Nephron progenitor cell (in vitro differentiated cells): ENCODE results near the gene PIGV.
"Not testable (repeated sequence)": the region's sequence is repeated elsewhere in the genome, so short reads cannot be mapped to it uniquely, and the experiment has no call there.

ENCODE experiments used
- DNase-seq: peaks from one replicate; pipeline ENCODE4 v3.0.0; 2021
- H3K27ac Mint-ChIP-seq: 2 replicates; pipeline ENCODE4 v1.8.0; 2021; ENCODE audit warnings: mild to moderate bottlenecking, moderate library complexity, mixed read lengths
- H3K27me3 Mint-ChIP-seq: 2 replicates; pipeline ENCODE4 v1.8.0; 2021; ENCODE audit warnings: mild to moderate bottlenecking, low read depth, mixed read lengths; ENCODE audit not compliant: poor library complexity
- H3K36me3 Mint-ChIP-seq: 2 replicates; pipeline ENCODE4 v1.8.0; 2021; ENCODE audit warnings: low read depth, mixed read lengths
- H3K4me1 Mint-ChIP-seq: 2 replicates; pipeline ENCODE4 v1.8.0; 2021; ENCODE audit warnings: mixed read lengths
- H3K4me3 Mint-ChIP-seq: 2 replicates; pipeline ENCODE4 v1.8.0; 2021; ENCODE audit warnings: mild to moderate bottlenecking, moderate library complexity, mixed read lengths
- H3K9me3 Mint-ChIP-seq: 2 replicates; pipeline ENCODE4 v1.8.0; 2021; ENCODE audit warnings: mild to moderate bottlenecking, moderate library complexity, mixed read lengths
- CTCF ChIP-seq: fragments of 200-600 bp; sonication (generic); IDR thresholded peaks from 2 replicates; pipeline ENCODE4 v1.5.0; 2021; ENCODE audit warnings: antibody characterized with exemption

PIGV gene

GRCh38 chr1:26844424-26845196 lies 56.9 kb downstream of the PIGV start:
- Mint-ChIP-seq H3K4me1 (peaks cover 1% of the 10 kb centered on the region), H3K9me3 (no peaks in the 10 kb centered on the region), H3K4me3 (no peak overlapping the region), H3K27me3 (no peaks in the 10 kb centered on the region), H3K27ac (no peak overlapping the region), H3K36me3 (peaks cover 39% of the 10 kb centered on the region)
- no peak for TF ChIP-seq CTCF
- DNase-seq: no peak

- H3K27me3 Mint-ChIP-seq, DNase-seq, H3K4me3 Mint-ChIP-seq, H3K9me3 Mint-ChIP-seq, H3K27ac Mint-ChIP-seq: not testable (repeated sequence)
- Mint-ChIP-seq H3K36me3 (peaks cover 50% of the 10 kb centered on the region), H3K4me1 (peaks cover 34% of the 10 kb centered on the region)
Observed at GRCh38 chr1:26847826-26848225, 60.1 kb downstream of the PIGV start.
